ENCODE data around the gene RBM17. TPM values are rescaled to one million over a fixed set of nuclear protein-coding genes. Genes with fewer than 3 reads are reported as not detected.

The RBM17 gene, protein sequence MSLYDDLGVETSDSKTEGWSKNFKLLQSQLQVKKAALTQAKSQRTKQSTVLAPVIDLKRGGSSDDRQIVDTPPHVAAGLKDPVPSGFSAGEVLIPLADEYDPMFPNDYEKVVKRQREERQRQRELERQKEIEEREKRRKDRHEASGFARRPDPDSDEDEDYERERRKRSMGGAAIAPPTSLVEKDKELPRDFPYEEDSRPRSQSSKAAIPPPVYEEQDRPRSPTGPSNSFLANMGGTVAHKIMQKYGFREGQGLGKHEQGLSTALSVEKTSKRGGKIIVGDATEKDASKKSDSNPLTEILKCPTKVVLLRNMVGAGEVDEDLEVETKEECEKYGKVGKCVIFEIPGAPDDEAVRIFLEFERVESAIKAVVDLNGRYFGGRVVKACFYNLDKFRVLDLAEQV
- 28.4 and 42.0 TPM in 2 replicates for total RNA-seq (2014; rRNA removed)
- Bru-seq, nascent RNA = percentile 81 among the genes with signal in this experiment
- percentile 87 among the genes with signal in this experiment for BruChase-seq, experiment 1, labeled RNA remaining after a 6-hour chase
- BruChase-seq, experiment 2, labeled RNA remaining after a 2-hour chase = percentile 87 among the genes with signal in this experiment
- long read RNA-seq, transcript RBM17-201 (12 exons, 2,755 nt) = major isoform, 72 of 143 reads
- long read RNA-seq, partial matches to known transcripts = 41 of 143 reads
- long read RNA-seq, other reads (novel, unspliced or antisense) = 25 of 143 reads

DNA sequence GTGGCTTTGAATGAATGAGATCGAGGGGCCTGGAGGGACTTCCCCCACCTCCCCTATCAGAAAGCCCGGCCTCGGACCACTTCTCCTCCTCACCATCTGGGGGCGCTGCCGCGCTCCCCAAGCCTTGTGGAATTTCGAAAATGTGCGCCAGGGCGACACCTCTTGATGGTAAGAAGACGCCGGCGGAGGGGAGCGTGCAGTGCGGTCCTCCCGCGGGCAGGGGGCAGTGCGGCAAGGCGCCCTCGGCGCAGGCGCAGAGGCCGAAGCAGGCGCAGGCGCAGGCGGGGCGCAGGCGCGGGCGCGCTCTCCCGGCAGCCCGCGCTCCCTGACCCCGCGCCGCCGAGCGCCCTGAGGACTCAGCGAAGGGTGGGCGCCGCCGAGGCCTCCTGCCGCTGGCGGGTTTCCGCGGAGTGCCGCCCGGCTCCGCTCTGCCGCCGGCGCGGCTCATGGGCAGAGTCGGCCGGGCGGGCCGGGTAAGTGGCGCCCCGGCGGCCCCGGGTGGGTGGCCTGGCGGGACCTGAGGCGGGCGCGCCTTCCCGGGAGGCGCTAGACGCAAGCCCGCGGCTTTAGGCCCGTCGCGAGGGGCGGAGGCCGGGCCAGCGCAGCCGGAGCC is at the start of gene RBM17:
RBM17 (plus strand) TSS at position 314 of the 613 bp plus-strand sequence. CDS start 8,032 bp downstream, outside the sequence.
- DNase-seq (peak; percentile 84), ATAC-seq (peak; percentile 86)
- H3K4me1 ChIP-seq (ENCODE audit: insufficient read depth, low read length) = peaks cover 5% of the 10 kb centered on the region
- peaks cover 20% of the 10 kb centered on the region for H4K20me1 ChIP-seq (ENCODE audit: low read length)
- TF ChIP-seq, protein P1, sequence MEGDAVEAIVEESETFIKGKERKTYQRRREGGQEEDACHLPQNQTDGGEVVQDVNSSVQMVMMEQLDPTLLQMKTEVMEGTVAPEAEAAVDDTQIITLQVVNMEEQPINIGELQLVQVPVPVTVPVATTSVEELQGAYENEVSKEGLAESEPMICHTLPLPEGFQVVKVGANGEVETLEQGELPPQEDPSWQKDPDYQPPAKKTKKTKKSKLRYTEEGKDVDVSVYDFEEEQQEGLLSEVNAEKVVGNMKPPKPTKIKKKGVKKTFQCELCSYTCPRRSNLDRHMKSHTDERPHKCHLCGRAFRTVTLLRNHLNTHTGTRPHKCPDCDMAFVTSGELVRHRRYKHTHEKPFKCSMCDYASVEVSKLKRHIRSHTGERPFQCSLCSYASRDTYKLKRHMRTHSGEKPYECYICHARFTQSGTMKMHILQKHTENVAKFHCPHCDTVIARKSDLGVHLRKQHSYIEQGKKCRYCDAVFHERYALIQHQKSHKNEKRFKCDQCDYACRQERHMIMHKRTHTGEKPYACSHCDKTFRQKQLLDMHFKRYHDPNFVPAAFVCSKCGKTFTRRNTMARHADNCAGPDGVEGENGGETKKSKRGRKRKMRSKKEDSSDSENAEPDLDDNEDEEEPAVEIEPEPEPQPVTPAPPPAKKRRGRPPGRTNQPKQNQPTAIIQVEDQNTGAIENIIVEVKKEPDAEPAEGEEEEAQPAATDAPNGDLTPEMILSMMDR (conservative IDR thresholded peaks at IDR 0.05; ENCODE audit: low read depth, low read length) = peak; percentile 92
- no peak for TF ChIP-seq EZH2phosphoT487 (IDR thresholded peaks at IDR 0.05; ENCODE audit: borderline replicate concordance, low read length)
- no peak for TF ChIP-seq EZH2 (IDR thresholded peaks at IDR 0.05; ENCODE audit: low read length, unreplicated experiment)
- peak within 1 kb of the TSS; percentile 88 for H3K4me3 ChIP-seq (ENCODE audit: low read length)
- CTCF ChIA-PET = interaction anchor here (0.7 kb wide), 1 partner anchor 116 kb away, joined by 7 read pairs; no protein-coding TSS in a partner anchor
- no peaks in the 10 kb centered on the region for H3K9me3 ChIP-seq (ENCODE audit: low read length)
- no peaks in the 10 kb centered on the region for H3K27me3 ChIP-seq (ENCODE audit: low read length)
- no peaks in the 10 kb centered on the region for H3F3A ChIP-seq (ENCODE audit: low read length, unreplicated experiment)
- no TSS peak for BruUV-seq (replicated peaks)
- intact Hi-C loops (cut with micrococcal nuclease) = loop anchor here (5.0 to 10.0 kb wide), 3 partner anchors 74 to 313 kb away; no protein-coding TSS in a partner anchor
- H3K79me2 ChIP-seq (ENCODE audit: low read length) = peaks cover 47% of the 10 kb centered on the region
- H3K4me2 ChIP-seq (ENCODE audit: low read length) = peak within 1 kb of the TSS; percentile 89
- H3K27ac ChIP-seq (ENCODE audit: low read length) = no peak within 1 kb of the TSS
- POLR2A ChIA-PET (ENCODE audit: unreplicated experiment) = no interaction called here
- H3K9ac ChIP-seq (ENCODE audit: low read length) = peak within 1 kb of the TSS; percentile 88
- H3K9me2 ChIP-seq (replicated peaks; ENCODE audit: low read length) = no peaks in the 10 kb centered on the region
- no peaks in the 10 kb centered on the region; the same call in 1 of the 2 replicates for H3K36me3 ChIP-seq (ENCODE audit: low read depth, low read length)
- H2AFZ ChIP-seq (ENCODE audit: low read length) = peak within 1 kb of the TSS; percentile 67; the same call in 1 of the 2 replicates

DNA sequence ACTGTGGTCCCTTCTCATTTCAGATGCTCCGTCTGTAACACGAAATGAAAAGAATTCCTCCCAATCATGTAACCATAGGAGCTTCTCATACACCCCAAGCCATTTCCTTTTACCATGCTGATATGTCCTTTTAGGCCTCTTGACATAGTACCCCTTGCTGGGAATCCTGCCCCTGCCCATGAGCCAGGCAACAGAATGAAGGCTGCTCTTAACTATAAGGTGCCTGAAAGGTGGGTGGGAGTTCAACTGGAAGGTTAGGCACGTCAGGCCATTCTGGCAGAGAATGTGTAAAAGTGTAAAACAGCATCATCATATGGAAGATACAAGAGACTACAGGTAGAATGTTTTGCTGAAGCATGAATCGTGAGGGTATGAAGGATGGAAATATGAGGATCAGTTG is 49.1 kb upstream of the RBM17 start:
- no TSS peak for BruUV-seq (replicated peaks)
- POLR2A ChIA-PET (ENCODE audit: unreplicated experiment) = no interaction called here
- no peaks in the 10 kb centered on the region for H3K79me2 ChIP-seq (ENCODE audit: low read length)
- no peak overlapping the region for H3K4me2 ChIP-seq (ENCODE audit: low read length)
- H3F3A ChIP-seq (ENCODE audit: low read length, unreplicated experiment) = no peaks in the 10 kb centered on the region
- H3K4me3 ChIP-seq (ENCODE audit: low read length) = no peak overlapping the region
- no peak overlapping the region for H3K9ac ChIP-seq (ENCODE audit: low read length)
- CTCF ChIA-PET = no interaction called here
- H4K20me1 ChIP-seq (ENCODE audit: low read length) = no peaks in the 10 kb centered on the region
- no peaks in the 10 kb centered on the region for H3K36me3 ChIP-seq (ENCODE audit: low read depth, low read length)
- no peaks in the 10 kb centered on the region for H3K9me2 ChIP-seq (replicated peaks; ENCODE audit: low read length)
- H2AFZ ChIP-seq (ENCODE audit: low read length) = no peak overlapping the region
- ATAC-seq (no peak), DNase-seq (no peak)
- no peak overlapping the region for H3K27ac ChIP-seq (ENCODE audit: low read length)
- TF ChIP-seq EZH2 (IDR thresholded peaks at IDR 0.05; ENCODE audit: low read length, unreplicated experiment) (no peak), EZH2phosphoT487 (IDR thresholded peaks at IDR 0.05; ENCODE audit: borderline replicate concordance, low read length) (no peak)
- TF ChIP-seq, protein P1 (conservative IDR thresholded peaks at IDR 0.05; ENCODE audit: low read depth, low read length) = no peak
- H3K4me1 ChIP-seq (ENCODE audit: insufficient read depth, low read length) = no peaks in the 10 kb centered on the region
- peaks cover 44% of the 10 kb centered on the region for H3K27me3 ChIP-seq (ENCODE audit: low read length)
- intact Hi-C loops (cut with micrococcal nuclease) = no loop called here
- no peaks in the 10 kb centered on the region for H3K9me3 ChIP-seq (ENCODE audit: low read length)

Measured in PC-3 (cell line).